OCI-LY7 (cell line): ENCODE data around the gene LATS2. TPM values are rescaled to one million over a fixed set of nuclear protein-coding genes. Genes with fewer than 3 reads are reported as not detected.

ENCODE experiments used
- BruUV-seq: library from RNA; stranded (reverse); fragments of 400-500 nt; replicated peaks from 2 replicates; lab custom pipeline; 2021; lab: Mats Ljungman, UMichigan
- CTCF ChIA-PET: fragments of 300-600 bp; sonication (Branson Sonifier 250); formaldehyde crosslinking; loops from one replicate; lab custom pipeline; 2022; ENCODE audit warnings: antibody characterized with exemption; ENCODE audit not compliant: unreplicated experiment; lab: Charles Lee
- POLR2A ChIA-PET: fragments of 300-600 bp; sonication (Branson Sonifier 250); formaldehyde crosslinking; loops from one replicate; lab custom pipeline; 2022; ENCODE audit warnings: antibody characterized with exemption; lab: Charles Lee
- DNase-seq: peaks from one replicate; pipeline ENCODE4 v3.0.0-alpha.2; 2015; ENCODE audit warnings: low spot score
- H2AFZ ChIP-seq: fragments of 200-600 bp; sonication (generic), shearing (Covaris generic); 2 replicates; pipeline ENCODE4 v1.6.1; 2014; ENCODE audit warnings: mild to moderate bottlenecking, antibody characterized with exemption, low read length, moderate library complexity
- H3K27ac ChIP-seq: fragments of 200-600 bp; sonication (generic); 2 replicates; pipeline ENCODE4 v1.5.1; 2014; ENCODE audit warnings: mixed run types, low read depth, mild to moderate bottlenecking, moderate library complexity, low read length, inconsistent platforms; ENCODE audit not compliant: poor library complexity, severe bottlenecking
- H3K36me3 ChIP-seq: fragments of 200-600 bp; sonication (generic); 2 replicates; pipeline ENCODE4 v1.6.1; 2014; ENCODE audit warnings: mild to moderate bottlenecking, antibody characterized with exemption, low read length, moderate library complexity, mixed read lengths; ENCODE audit not compliant: insufficient read depth
- H3K4me1 ChIP-seq: fragments of 200-600 bp; sonication (generic); 2 replicates; pipeline ENCODE4 v1.5.1; 2014; ENCODE audit warnings: mild to moderate bottlenecking, low read length; ENCODE audit not compliant: insufficient read depth, poor library complexity, severe bottlenecking
- H3K4me2 ChIP-seq: fragments of 200-600 bp; sonication (generic); 2 replicates; pipeline ENCODE4 v1.6.1; 2014; ENCODE audit warnings: mild to moderate bottlenecking, low read length
- H3K4me3 ChIP-seq: fragments of 200-600 bp; sonication (generic); 2 replicates; pipeline ENCODE4 v1.5.1; 2014; ENCODE audit warnings: mild to moderate bottlenecking, low read depth, low read length; ENCODE audit not compliant: poor library complexity, severe bottlenecking
- H3K79me2 ChIP-seq: fragments of 200-600 bp; sonication (generic); 2 replicates; pipeline ENCODE4 v1.6.1; 2016; ENCODE audit warnings: low read depth, mild to moderate bottlenecking, low read length, moderate library complexity, mixed read lengths; ENCODE audit not compliant: insufficient read depth
- H3K9me2 ChIP-seq: fragments of 200-600 bp; sonication (generic); 2 replicates; pipeline ENCODE4 v1.6.1; 2016; ENCODE audit warnings: mild to moderate bottlenecking, low read length, mixed read lengths; ENCODE audit not compliant: insufficient read depth
- H3K9me3 ChIP-seq: fragments of 200-600 bp; sonication (generic); 2 replicates; pipeline ENCODE4 v1.6.1; 2014; ENCODE audit warnings: mild to moderate bottlenecking, mixed run types, low read length, mixed read lengths
- H4K20me1 ChIP-seq: fragments of 200-600 bp; sonication (generic); 2 replicates; pipeline ENCODE4 v1.6.1; 2014; ENCODE audit warnings: mild to moderate bottlenecking, antibody characterized with exemption, low read length, moderate library complexity, mixed read lengths; ENCODE audit not compliant: insufficient read depth
- EZH2phosphoT487 ChIP-seq: fragments of 200-600 bp; sonication (generic); IDR thresholded peaks from 2 replicates; pipeline ENCODE4 v1.6.1; 2018; ENCODE audit warnings: low read depth, borderline replicate concordance, mild to moderate bottlenecking, mixed run types, antibody characterized with exemption, low read length, moderate library complexity, mixed read lengths
- intact Hi-C: fragments of 100-400 bp; cut with micrococcal nuclease; formaldehyde crosslinking; loops from one replicate; pipeline ENCODE4 v1.10.0; 2022; ENCODE audit not compliant: unreplicated experiment
- total RNA-seq, 2 experiments: library from RNA; depleted of rRNA in 1 of 2; stranded (reverse); fragments of >200 nt in 1 of 2; shearing (Covaris generic) in 1 of 2; gene quantifications; 2 replicates each; pipeline ENCODE4 v1.2.3, GENCODE V29; 2014 to 2022
- TF ChIP-seq, protein P1 (sequence below): fragments of 200-600 bp; sonication (generic); conservative IDR thresholded peaks from 2 replicates; pipeline ENCODE4 v1.5.1; 2014; ENCODE audit warnings: mild to moderate bottlenecking, antibody characterized with exemption, low read length, moderate library complexity, mixed read lengths

LATS2 gene
- total RNA-seq, 2 experiments from 2014 or later = 0.19 to 1.3 TPM

DNA sequence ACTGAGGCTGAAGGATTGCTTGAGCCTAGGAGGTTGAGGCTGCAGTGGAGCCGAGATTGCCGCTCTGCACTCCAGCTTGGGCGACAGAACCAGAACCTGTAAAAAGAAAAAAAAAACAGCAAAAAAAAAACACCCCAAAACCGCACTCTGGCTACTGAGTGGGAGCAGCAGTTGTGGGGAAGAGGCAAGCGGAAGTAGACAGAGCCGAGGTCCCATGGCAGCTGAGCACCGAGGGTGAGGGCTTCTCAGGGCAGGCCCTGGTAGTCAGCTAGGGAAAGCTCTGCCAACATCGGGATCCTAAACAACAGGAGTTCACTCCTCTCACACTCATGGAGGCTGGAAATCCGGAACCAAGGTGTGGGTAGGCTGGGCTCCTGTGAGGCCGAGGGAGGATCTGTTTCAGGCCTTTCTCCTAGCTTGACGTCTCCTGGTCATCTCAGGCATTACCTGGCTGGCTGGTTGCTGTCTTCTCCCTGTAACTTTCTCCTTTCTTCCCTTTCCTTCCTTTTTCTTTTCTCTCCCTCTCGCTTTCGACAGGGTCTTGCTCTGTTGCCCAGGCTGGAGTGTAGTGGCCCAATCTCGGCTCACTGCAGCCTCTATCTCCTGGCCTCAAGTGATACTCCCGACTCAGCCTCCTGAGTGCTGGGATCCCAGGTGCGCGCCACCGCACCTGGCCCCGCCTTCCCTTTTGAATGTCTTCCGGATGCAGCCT lies 15.8 kb upstream of the LATS2 start:
- intact Hi-C loops = no loop called here
- no peaks in the 10 kb centered on the region for H3K36me3 ChIP-seq
- TF ChIP-seq, protein P1, sequence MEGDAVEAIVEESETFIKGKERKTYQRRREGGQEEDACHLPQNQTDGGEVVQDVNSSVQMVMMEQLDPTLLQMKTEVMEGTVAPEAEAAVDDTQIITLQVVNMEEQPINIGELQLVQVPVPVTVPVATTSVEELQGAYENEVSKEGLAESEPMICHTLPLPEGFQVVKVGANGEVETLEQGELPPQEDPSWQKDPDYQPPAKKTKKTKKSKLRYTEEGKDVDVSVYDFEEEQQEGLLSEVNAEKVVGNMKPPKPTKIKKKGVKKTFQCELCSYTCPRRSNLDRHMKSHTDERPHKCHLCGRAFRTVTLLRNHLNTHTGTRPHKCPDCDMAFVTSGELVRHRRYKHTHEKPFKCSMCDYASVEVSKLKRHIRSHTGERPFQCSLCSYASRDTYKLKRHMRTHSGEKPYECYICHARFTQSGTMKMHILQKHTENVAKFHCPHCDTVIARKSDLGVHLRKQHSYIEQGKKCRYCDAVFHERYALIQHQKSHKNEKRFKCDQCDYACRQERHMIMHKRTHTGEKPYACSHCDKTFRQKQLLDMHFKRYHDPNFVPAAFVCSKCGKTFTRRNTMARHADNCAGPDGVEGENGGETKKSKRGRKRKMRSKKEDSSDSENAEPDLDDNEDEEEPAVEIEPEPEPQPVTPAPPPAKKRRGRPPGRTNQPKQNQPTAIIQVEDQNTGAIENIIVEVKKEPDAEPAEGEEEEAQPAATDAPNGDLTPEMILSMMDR = no peak
- no peak for TF ChIP-seq EZH2phosphoT487
- H3K27ac ChIP-seq = no peak overlapping the region
- no peak overlapping the region for H2AFZ ChIP-seq
- no peaks in the 10 kb centered on the region for H3K79me2 ChIP-seq
- no peak overlapping the region for H3K4me3 ChIP-seq
- POLR2A ChIA-PET = no interaction called here
- H3K4me1 ChIP-seq = no peaks in the 10 kb centered on the region
- no peaks in the 10 kb centered on the region for H3K9me2 ChIP-seq
- CTCF ChIA-PET = no interaction called here
- no peak for DNase-seq
- H4K20me1 ChIP-seq = no peaks in the 10 kb centered on the region
- no TSS peak for BruUV-seq
- no peaks in the 10 kb centered on the region for H3K9me3 ChIP-seq
- H3K4me2 ChIP-seq = no peak overlapping the region

DNA sequence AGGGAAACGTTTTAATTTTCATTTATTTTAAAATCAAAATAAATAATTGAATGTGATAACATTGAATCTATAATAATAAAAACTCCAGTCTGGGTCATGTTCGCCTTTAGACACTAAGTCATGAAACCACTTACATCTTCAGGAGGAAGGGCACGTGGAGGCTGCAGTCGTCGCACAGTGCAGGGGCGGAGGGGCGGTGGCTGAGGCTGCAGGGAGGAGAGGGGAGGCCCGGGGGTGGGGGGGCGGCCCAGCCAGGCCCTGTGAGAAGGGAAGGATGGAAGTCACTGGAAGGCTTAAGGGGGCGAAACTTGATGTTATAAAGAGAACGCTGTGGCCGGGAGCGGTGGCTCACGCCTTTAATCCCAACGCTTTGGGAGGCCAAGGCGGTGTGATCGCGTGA lies 14.9 kb upstream of the LATS2 start:
- no peaks in the 10 kb centered on the region for H3K36me3 ChIP-seq
- no TSS peak for BruUV-seq
- H3K4me2 ChIP-seq = no peak overlapping the region
- ChIA-PET POLR2A (no interaction called here), CTCF (no interaction called here)
- no peaks in the 10 kb centered on the region for H3K9me3 ChIP-seq
- TF ChIP-seq, protein P1 = no peak
- no peak for TF ChIP-seq EZH2phosphoT487
- H2AFZ ChIP-seq = no peak overlapping the region
- H3K4me3 ChIP-seq = no peak overlapping the region
- no peak for DNase-seq
- no peaks in the 10 kb centered on the region for H3K4me1 ChIP-seq
- intact Hi-C loops = no loop called here
- no peaks in the 10 kb centered on the region for H4K20me1 ChIP-seq
- no peak overlapping the region for H3K27ac ChIP-seq
- no peaks in the 10 kb centered on the region for H3K79me2 ChIP-seq
- H3K9me2 ChIP-seq = no peaks in the 10 kb centered on the region

DNA sequence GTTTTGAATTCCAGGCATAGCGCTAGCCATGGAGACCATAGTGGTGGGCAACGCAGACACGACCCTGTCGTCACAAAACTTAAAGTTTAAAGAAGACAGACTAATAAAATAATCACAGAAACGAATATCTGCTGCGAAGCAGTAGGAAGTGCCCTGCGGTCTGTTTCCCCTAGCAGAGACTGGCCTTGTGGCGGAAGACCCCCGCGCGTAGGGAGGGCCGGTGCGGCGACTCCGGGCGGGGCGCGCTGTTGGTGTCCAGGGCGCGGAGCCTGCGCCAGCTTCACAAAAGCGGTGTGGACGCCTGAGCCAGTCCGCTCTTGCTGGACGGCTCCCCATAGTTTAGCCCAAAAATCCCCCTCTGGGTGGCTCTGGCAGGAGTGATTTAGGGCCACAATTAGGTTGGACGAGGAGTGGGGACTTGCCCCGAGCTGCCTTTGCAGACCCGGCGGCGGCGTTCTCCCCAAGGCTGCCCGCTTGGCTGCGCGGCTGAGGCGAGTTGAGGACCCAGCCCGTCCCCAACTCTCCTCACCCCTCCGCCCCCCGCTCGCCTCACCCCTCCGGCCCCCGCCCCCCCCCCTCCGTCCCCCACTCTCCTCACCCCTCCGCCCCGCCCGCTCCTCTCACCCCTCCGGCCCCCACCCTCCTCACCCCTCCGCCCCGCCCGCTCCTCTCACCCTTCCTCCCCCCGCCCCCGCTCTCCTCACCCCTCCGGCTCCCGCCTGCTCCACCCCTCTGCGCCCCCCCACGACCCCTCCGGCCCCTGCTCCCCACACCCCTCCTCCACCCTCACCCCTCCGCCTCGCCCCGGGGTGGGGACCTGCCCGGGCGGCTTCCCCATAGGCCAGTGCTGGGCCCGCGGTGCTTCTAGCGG lies 14.2 kb upstream of the LATS2 start:
- no peaks in the 10 kb centered on the region for H3K9me3 ChIP-seq
- no peaks in the 10 kb centered on the region for H3K36me3 ChIP-seq
- CTCF ChIA-PET = no interaction called here
- no peak overlapping the region for H3K27ac ChIP-seq
- H3K4me2 ChIP-seq = no peak overlapping the region
- intact Hi-C loops = no loop called here
- H3K4me1 ChIP-seq = no peaks in the 10 kb centered on the region
- no peak for DNase-seq
- POLR2A ChIA-PET = no interaction called here
- TF ChIP-seq EZH2phosphoT487 = no peak
- TF ChIP-seq, protein P1 = no peak
- no peak overlapping the region for H2AFZ ChIP-seq
- H3K9me2 ChIP-seq = no peaks in the 10 kb centered on the region
- H3K4me3 ChIP-seq = no peak overlapping the region
- H3K79me2 ChIP-seq = no peaks in the 10 kb centered on the region
- no TSS peak for BruUV-seq
- H4K20me1 ChIP-seq = no peaks in the 10 kb centered on the region
